ENCODE results near the gene AADAT. TPM values are rescaled to one million over a fixed set of nuclear protein-coding genes. Genes with fewer than 3 reads are reported as not detected.

AADAT gene
- total and polyA plus RNA-seq, 9 of the 15 experiments (the other 6 are each of a cell fraction or from before 2014, with no cell fraction given): 0.06 to 0.07 TPM; not detected in 7

- Histone ChIP-seq H2AFZ (ENCODE audit: low read depth, low read length) (no peak overlapping the region), H3K4me1 (replicated peaks in 1 of 2; ENCODE audit: control insufficient read depth in 2 of 2, insufficient read depth in 2 of 2, low read length in 2 of 2) (no peaks in the 10 kb centered on the region), H4K20me1 (replicated peaks; ENCODE audit: control insufficient read depth, insufficient read depth, low read length) (no peaks in the 10 kb centered on the region), H3K79me2 (ENCODE audit: control insufficient read depth, insufficient read depth, low read length) (no peaks in the 10 kb centered on the region), H3K4me2 (ENCODE audit: insufficient read depth, low read length) (no peak overlapping the region), H3K9ac (ENCODE audit: insufficient read depth in 1 of 2, low read depth in 2 of 2, low read length in 2 of 2) (no peak overlapping the region), H3K9me1 (ENCODE audit: control insufficient read depth, insufficient read depth, low read length) (no peaks in the 10 kb centered on the region), H3K27ac (ENCODE audit: extremely low read depth, low read depth, low read length) (no peak overlapping the region), H3K9me3 (replicated peaks; ENCODE audit: control insufficient read depth, insufficient read depth, low read depth, low read length) (no peaks in the 10 kb centered on the region), H3K4me3 (no peak overlapping the region), H3K27me3 (ENCODE audit: control insufficient read depth in 2 of 2, insufficient read depth in 2 of 2, low read length in 2 of 2) (no peaks in the 10 kb centered on the region), H3K36me3 (ENCODE audit: control insufficient read depth, insufficient read depth, low read length) (no peaks in the 10 kb centered on the region)
- DNase-seq (ENCODE audit: extremely low read depth in 1 of 4, low spot score in 3 of 4) (no peak), ATAC-seq (no peak), FAIRE-seq (no peak)
- TF ChIP-seq ZNF696 (CRISPR knock-in tag; conservative IDR thresholded peaks at IDR 0.05): no peak
- TF ChIP-seq TBP (optimal IDR thresholded peaks at IDR 0.05; ENCODE audit: low read depth, low read length): no peak
- BruUV-seq (replicated peaks): no TSS peak
- in situ Hi-C loops (cut with MboI): no loop called here
- WGBS (ENCODE audit: insufficient coverage, low coverage, missing lambda C conversion rate): 0% methylated on average over 2 of the region's 2 CpGs
- CTCF ChIA-PET (ENCODE audit: low intra/inter-chr PET ratio): no interaction called here
- POLR2A ChIA-PET: no interaction called here
- intact Hi-C loops (cut with micrococcal nuclease): no loop called here
These were observed 6.2 kb downstream of the AADAT start for GRCh38 chr4:170083541-170083940.

- no peaks in the 10 kb centered on the region for H3K79me2 ChIP-seq (ENCODE audit: control insufficient read depth, insufficient read depth, low read length)
- H3K4me1 ChIP-seq (replicated peaks in 1 of 2; ENCODE audit: control insufficient read depth in 2 of 2, insufficient read depth in 2 of 2, low read length in 2 of 2): no peaks in the 10 kb centered on the region
- no peak overlapping the region for H3K9ac ChIP-seq (ENCODE audit: insufficient read depth in 1 of 2, low read depth in 2 of 2, low read length in 2 of 2)
- POLR2A ChIA-PET: no interaction called here
- intact Hi-C loops (cut with micrococcal nuclease) (no loop called here), in situ Hi-C loops (cut with MboI) (no loop called here)
- no peaks in the 10 kb centered on the region for H4K20me1 ChIP-seq (replicated peaks; ENCODE audit: control insufficient read depth, insufficient read depth, low read length)
- TF ChIP-seq NR1H2 (CRISPR knock-in tag; IDR thresholded peaks at IDR 0.05) (no peak), RFX1 (IDR thresholded peaks at IDR 0.05) (no peak), RBFOX2 (IDR thresholded peaks at IDR 0.05; ENCODE audit: low read depth, low read length) (no peak), MTA2 (IDR thresholded peaks at IDR 0.05; ENCODE audit: low read depth) (no peak), SP1 (CRISPR knock-in tag; IDR thresholded peaks at IDR 0.05) (no peak), U2AF2 (optimal IDR thresholded peaks at IDR 0.05; ENCODE audit: low read depth, low read length) (no peak), CHAMP1 (IDR thresholded peaks at IDR 0.05) (no peak), CXXC5 (CRISPR knock-in tag; IDR thresholded peaks at IDR 0.05) (no peak), EP300 (IDR thresholded peaks at IDR 0.05; ENCODE audit: low read length) (no peak), ZNF316 (IDR thresholded peaks at IDR 0.05) (no peak), PTBP1 (IDR thresholded peaks at IDR 0.05; ENCODE audit: low read depth, low read length) (no peak), MCM2 (IDR thresholded peaks at IDR 0.05; ENCODE audit: low read depth) (no peak)
- TF ChIP-seq, protein P1, sequence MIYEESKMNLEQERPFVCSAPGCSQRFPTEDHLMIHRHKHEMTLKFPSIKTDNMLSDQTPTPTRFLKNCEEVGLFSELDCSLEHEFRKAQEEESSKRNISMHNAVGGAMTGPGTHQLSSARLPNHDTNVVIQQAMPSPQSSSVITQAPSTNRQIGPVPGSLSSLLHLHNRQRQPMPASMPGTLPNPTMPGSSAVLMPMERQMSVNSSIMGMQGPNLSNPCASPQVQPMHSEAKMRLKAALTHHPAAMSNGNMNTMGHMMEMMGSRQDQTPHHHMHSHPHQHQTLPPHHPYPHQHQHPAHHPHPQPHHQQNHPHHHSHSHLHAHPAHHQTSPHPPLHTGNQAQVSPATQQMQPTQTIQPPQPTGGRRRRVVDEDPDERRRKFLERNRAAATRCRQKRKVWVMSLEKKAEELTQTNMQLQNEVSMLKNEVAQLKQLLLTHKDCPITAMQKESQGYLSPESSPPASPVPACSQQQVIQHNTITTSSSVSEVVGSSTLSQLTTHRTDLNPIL (CRISPR knock-in tag; IDR thresholded peaks at IDR 0.05): no peak
- no peak for ATAC-seq
- H3K27ac ChIP-seq (ENCODE audit: extremely low read depth, low read depth, low read length): no peak overlapping the region
- BruUV-seq (replicated peaks): no TSS peak
- DNase-seq (ENCODE audit: extremely low read depth in 1 of 4, low spot score in 3 of 4): no peak
- FAIRE-seq: no peak
- H3K27me3 ChIP-seq (ENCODE audit: control insufficient read depth in 2 of 2, insufficient read depth in 2 of 2, low read length in 2 of 2): no peaks in the 10 kb centered on the region
- 6% methylated on average over 2 of the region's 3 CpGs for WGBS (ENCODE audit: insufficient coverage, low coverage, missing lambda C conversion rate)
- CTCF ChIA-PET (ENCODE audit: low intra/inter-chr PET ratio): no interaction called here
- H3K9me3 ChIP-seq (replicated peaks; ENCODE audit: control insufficient read depth, insufficient read depth, low read depth, low read length): no peaks in the 10 kb centered on the region
- H3K9me1 ChIP-seq (ENCODE audit: control insufficient read depth, insufficient read depth, low read length): no peaks in the 10 kb centered on the region
- no peak overlapping the region for H3K4me3 ChIP-seq
- no peak overlapping the region for H3K4me2 ChIP-seq (ENCODE audit: insufficient read depth, low read length)
- no peaks in the 10 kb centered on the region for H3K36me3 ChIP-seq (ENCODE audit: control insufficient read depth, insufficient read depth, low read length)
- H2AFZ ChIP-seq (ENCODE audit: low read depth, low read length): no peak overlapping the region
These were observed 9.3 kb downstream of the AADAT start for GRCh38 chr4:170080496-170080895.

All from K562 (cell line).